Measurements from ENCODE around the gene TMEM129. TPM values are rescaled to one million over a fixed set of nuclear protein-coding genes. Genes with fewer than 3 reads are reported as not detected.

Gene TMEM129
- total and polyA plus RNA-seq, 10 of the 15 experiments (the other 5 are each of a cell fraction or from before 2014, with no cell fraction given): 0.19 to 24.9 (median 13.2) TPM

GRCh38 chr4:1720163-1720983 lies 750 bp downstream of the TMEM129 start (continued):
- TF ChIP-seq IRF4 (IDR thresholded peaks at IDR 0.05; ENCODE audit: low read depth, low read length): no peak
- no peak for TF ChIP-seq HCFC1 (IDR thresholded peaks at IDR 0.05; ENCODE audit: low read length)
- TF ChIP-seq ESRRA (IDR thresholded peaks at IDR 0.05; ENCODE audit: low read length): no peak
- TF ChIP-seq CHD1 (IDR thresholded peaks at IDR 0.05; ENCODE audit: low read depth, low read length): no peak
- no peak for TF ChIP-seq NRF1 (conservative IDR thresholded peaks at IDR 0.05; ENCODE audit: low read depth, low read length)
- no peak for TF ChIP-seq CUX1 (IDR thresholded peaks at IDR 0.05; ENCODE audit: insufficient replicate concordance, low read depth, low read length)
- TF ChIP-seq NR2F1 (conservative IDR thresholded peaks at IDR 0.05): peak; percentile 42; the same call in 1 of the 2 replicates
- TF ChIP-seq SUZ12 (IDR thresholded peaks at IDR 0.05; ENCODE audit: unreplicated experiment): no peak
- TF ChIP-seq CBX5 (IDR thresholded peaks at IDR 0.05; ENCODE audit: low read depth): no peak
- TF ChIP-seq, protein P1, sequence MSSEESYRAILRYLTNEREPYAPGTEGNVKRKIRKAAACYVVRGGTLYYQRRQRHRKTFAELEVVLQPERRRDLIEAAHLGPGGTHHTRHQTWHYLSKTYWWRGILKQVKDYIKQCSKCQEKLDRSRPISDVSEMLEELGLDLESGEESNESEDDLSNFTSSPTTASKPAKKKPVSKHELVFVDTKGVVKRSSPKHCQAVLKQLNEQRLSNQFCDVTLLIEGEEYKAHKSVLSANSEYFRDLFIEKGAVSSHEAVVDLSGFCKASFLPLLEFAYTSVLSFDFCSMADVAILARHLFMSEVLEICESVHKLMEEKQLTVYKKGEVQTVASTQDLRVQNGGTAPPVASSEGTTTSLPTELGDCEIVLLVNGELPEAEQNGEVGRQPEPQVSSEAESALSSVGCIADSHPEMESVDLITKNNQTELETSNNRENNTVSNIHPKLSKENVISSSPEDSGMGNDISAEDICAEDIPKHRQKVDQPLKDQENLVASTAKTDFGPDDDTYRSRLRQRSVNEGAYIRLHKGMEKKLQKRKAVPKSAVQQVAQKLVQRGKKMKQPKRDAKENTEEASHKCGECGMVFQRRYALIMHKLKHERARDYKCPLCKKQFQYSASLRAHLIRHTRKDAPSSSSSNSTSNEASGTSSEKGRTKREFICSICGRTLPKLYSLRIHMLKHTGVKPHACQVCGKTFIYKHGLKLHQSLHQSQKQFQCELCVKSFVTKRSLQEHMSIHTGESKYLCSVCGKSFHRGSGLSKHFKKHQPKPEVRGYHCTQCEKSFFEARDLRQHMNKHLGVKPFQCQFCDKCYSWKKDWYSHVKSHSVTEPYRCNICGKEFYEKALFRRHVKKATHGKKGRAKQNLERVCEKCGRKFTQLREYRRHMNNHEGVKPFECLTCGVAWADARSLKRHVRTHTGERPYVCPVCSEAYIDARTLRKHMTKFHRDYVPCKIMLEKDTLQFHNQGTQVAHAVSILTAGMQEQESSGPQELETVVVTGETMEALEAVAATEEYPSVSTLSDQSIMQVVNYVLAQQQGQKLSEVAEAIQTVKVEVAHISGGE (CRISPR knock-in tag; IDR thresholded peaks at IDR 0.05): no peak
- TF ChIP-seq GATAD2B (conservative IDR thresholded peaks at IDR 0.05; ENCODE audit: low read depth): no peak
- no peak for TF ChIP-seq TCF3 (IDR thresholded peaks at IDR 0.05; ENCODE audit: borderline replicate concordance, insufficient read depth, low read depth, low read length)
- no peak for TF ChIP-seq ZNF274 (IDR thresholded peaks at IDR 0.05; ENCODE audit: insufficient read depth, insufficient read length)
- no peak for TF ChIP-seq NFYB (IDR thresholded peaks at IDR 0.05; ENCODE audit: insufficient read depth, low read depth, low read length)
- no peak for TF ChIP-seq RFX5 (IDR thresholded peaks at IDR 0.05; ENCODE audit: low read depth, low read length)
- no peak for TF ChIP-seq ASH2L (IDR thresholded peaks at IDR 0.05; ENCODE audit: borderline replicate concordance, low read depth)
- TF ChIP-seq CREB1 (IDR thresholded peaks at IDR 0.05; ENCODE audit: low read depth): no peak
- TF ChIP-seq BACH1 (IDR thresholded peaks at IDR 0.05; ENCODE audit: borderline replicate concordance): 0 out of 2 replicates have a peak, but pooled peaks have one; percentile 30
- no peak for TF ChIP-seq POU2F2 (IDR thresholded peaks at IDR 0.05; ENCODE audit: borderline replicate concordance, low read depth, low read length)
- TF ChIP-seq ZBED1 (IDR thresholded peaks at IDR 0.05; ENCODE audit: borderline replicate concordance): no peak
- TF ChIP-seq JUNB (IDR thresholded peaks at IDR 0.05): no peak
- no peak for TF ChIP-seq POLR2AphosphoS2 (IDR thresholded peaks at IDR 0.05; ENCODE audit: low read depth, low read length)
- no peak for TF ChIP-seq SPI1 (IDR thresholded peaks at IDR 0.05; ENCODE audit: borderline replicate concordance, insufficient read depth, low read depth, low read length)
- TF ChIP-seq IKZF1 (conservative IDR thresholded peaks at IDR 0.05): peak; percentile 44; the same call in 1 of the 2 replicates

Data from GM12878 (cell line).